Chondrocyte (in vitro differentiated cells): ENCODE data around the gene CCL4L2. TPM values are rescaled to one million over a fixed set of nuclear protein-coding genes. Genes with fewer than 3 reads are reported as not detected.
"Not testable (repeated sequence)": the region's sequence is repeated elsewhere in the genome, so short reads cannot be mapped to it uniquely, and the experiment has no call there.

Source experiments
- DNase-seq: peaks from one replicate; pipeline ENCODE4 v3.0.0; 2021; ENCODE audit warnings: mixed read lengths, low spot score
- H3K27ac Mint-ChIP-seq: one replicate; pipeline ENCODE4 v1.8.0; 2021; ENCODE audit warnings: mild to moderate bottlenecking, moderate library complexity, mixed read lengths; ENCODE audit not compliant: unreplicated experiment
- H3K27me3 Mint-ChIP-seq: 2 replicates; pipeline ENCODE4 v1.8.0; 2021; ENCODE audit warnings: low read depth, mixed read lengths
- H3K36me3 Mint-ChIP-seq: 2 replicates; pipeline ENCODE4 v1.8.0; 2021; ENCODE audit warnings: low read depth, mixed read lengths
- H3K4me1 Mint-ChIP-seq: 2 replicates; pipeline ENCODE4 v1.8.0; 2021; ENCODE audit warnings: low read depth, mild to moderate bottlenecking, mixed read lengths
- H3K4me3 Mint-ChIP-seq: one replicate; pipeline ENCODE4 v1.8.0; 2021; ENCODE audit warnings: mild to moderate bottlenecking, moderate library complexity, mixed read lengths; ENCODE audit not compliant: unreplicated experiment
- H3K9me3 Mint-ChIP-seq: 2 replicates; pipeline ENCODE4 v1.8.0; 2021; ENCODE audit warnings: low read depth, mixed read lengths
- total RNA-seq: library from RNA; stranded (reverse); gene quantifications from 3 replicates; pipeline ENCODE4 v1.2.1, GENCODE V29; 2021
- TF ChIP-seq, protein P1 (sequence below): fragments of 200-600 bp; sonication (generic); IDR thresholded peaks from 2 replicates; pipeline ENCODE4 v1.5.0; 2021; ENCODE audit warnings: antibody characterized with exemption, mild to moderate bottlenecking, moderate library complexity

CCL4L2 gene
- total RNA-seq, 1 donor from 2014 or later, result not detected

DNA sequence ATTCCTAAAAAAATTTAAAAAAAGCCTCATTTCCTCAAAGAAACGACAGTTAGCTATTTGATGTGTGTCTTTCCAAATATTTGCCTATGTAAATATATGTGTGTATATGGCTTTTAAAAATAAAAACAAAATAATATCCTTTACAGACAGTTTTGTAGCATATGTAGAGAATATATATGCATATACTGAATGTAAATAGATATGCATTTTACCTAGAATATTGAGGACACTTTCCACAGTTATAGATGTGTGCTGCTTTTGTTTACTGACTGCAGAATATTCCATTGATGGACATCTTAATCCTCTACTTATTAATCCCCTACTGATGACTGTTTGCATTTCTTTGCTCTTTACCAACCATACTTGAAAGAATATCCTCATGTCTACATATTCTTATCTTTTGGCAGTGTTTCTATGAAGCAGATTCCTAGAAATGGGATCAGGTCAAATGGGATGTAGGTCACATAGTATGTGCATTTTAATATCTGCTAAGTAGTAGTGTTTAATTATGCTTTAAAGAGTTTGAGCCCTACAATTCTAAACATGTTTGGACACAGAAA lies 17.6 kb upstream of the CCL4L2 start:
- TF ChIP-seq, protein P1, sequence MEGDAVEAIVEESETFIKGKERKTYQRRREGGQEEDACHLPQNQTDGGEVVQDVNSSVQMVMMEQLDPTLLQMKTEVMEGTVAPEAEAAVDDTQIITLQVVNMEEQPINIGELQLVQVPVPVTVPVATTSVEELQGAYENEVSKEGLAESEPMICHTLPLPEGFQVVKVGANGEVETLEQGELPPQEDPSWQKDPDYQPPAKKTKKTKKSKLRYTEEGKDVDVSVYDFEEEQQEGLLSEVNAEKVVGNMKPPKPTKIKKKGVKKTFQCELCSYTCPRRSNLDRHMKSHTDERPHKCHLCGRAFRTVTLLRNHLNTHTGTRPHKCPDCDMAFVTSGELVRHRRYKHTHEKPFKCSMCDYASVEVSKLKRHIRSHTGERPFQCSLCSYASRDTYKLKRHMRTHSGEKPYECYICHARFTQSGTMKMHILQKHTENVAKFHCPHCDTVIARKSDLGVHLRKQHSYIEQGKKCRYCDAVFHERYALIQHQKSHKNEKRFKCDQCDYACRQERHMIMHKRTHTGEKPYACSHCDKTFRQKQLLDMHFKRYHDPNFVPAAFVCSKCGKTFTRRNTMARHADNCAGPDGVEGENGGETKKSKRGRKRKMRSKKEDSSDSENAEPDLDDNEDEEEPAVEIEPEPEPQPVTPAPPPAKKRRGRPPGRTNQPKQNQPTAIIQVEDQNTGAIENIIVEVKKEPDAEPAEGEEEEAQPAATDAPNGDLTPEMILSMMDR, result no peak
- H3K36me3 Mint-ChIP-seq, result no peaks in the 10 kb centered on the region
- no peaks in the 10 kb centered on the region for H3K9me3 Mint-ChIP-seq
- no peak for DNase-seq
- no peak overlapping the region for H3K4me3 Mint-ChIP-seq
- H3K27ac Mint-ChIP-seq, result no peak overlapping the region
- H3K4me1 Mint-ChIP-seq, result peaks cover 7% of the 10 kb centered on the region
- H3K27me3 Mint-ChIP-seq, result peaks cover 28% of the 10 kb centered on the region

DNA sequence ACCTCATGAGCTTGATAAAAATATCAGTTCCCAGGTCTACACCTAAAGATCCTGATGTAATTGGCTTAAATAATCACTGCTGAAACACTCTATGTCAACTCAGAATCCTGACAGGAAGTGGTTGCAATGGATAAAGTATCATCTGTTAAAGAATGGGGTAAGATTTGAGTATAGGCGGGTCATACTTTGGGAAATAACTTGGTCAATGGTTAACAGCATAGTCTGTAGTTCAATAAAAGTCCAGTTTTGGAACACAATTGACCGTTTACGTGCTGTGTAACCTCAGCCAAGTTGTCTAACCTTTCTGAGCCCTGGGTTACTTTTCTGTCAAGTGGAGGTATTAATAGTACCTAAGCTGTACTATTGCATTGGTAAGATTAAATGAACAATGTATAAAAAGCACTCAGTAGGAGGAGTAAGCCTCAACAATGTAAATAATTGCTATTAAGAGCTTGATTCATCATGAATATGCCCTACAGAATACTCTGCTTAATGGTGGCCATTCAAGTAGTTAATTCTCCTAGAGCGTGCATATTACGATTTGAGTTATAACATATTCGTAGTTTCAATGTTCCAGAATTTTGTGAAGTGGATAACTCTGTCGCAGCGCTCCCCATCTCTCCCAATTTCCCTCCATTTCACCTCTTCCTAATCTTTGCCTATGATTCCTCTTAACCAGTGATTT lies 16.6 kb upstream of the CCL4L2 start:
- H3K4me3 Mint-ChIP-seq, H3K4me1 Mint-ChIP-seq: not testable (repeated sequence)

DNA sequence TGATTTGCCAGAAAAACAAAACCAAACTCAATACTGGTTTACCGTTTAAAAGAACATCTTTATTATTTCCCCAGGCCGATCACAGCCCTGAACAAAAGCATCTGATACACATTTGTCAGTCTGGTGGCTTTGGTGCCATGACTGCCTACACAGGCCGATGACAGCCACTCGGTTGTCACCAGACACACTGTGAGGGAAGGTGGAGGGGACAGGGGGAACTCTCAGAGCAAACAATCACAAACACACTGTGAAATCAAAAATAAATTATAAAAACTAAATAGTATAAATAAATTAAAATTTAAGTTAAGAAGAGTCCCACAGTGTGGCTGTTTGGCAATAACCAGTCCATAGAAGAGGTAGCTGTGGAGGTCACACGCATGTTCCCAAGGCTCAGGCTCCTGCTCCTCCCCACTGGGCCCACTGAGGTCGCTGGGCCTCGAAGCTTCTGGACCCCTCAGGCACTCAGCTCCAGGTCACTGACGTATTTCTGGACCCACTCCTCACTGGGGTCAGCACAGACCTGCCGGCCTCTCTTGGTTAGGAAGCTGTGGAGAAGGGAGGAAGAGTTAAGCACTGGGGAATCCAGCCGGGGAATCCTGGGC lies 15.9 kb upstream of the CCL4L2 start:
- H3K4me1 Mint-ChIP-seq, DNase-seq, H3K4me3 Mint-ChIP-seq, H3K27ac Mint-ChIP-seq, H3K36me3 Mint-ChIP-seq, H3K9me3 Mint-ChIP-seq: not testable (repeated sequence)
- H3K27me3 Mint-ChIP-seq, result peaks cover 36% of the 10 kb centered on the region

More for the DNA sequence above, 16.6 kb upstream of the CCL4L2 start:
- H3K27me3 Mint-ChIP-seq, result peaks cover 35% of the 10 kb centered on the region
- not testable (repeated sequence) for H3K27ac Mint-ChIP-seq, H3K9me3 Mint-ChIP-seq, H3K36me3 Mint-ChIP-seq, DNase-seq

DNA sequence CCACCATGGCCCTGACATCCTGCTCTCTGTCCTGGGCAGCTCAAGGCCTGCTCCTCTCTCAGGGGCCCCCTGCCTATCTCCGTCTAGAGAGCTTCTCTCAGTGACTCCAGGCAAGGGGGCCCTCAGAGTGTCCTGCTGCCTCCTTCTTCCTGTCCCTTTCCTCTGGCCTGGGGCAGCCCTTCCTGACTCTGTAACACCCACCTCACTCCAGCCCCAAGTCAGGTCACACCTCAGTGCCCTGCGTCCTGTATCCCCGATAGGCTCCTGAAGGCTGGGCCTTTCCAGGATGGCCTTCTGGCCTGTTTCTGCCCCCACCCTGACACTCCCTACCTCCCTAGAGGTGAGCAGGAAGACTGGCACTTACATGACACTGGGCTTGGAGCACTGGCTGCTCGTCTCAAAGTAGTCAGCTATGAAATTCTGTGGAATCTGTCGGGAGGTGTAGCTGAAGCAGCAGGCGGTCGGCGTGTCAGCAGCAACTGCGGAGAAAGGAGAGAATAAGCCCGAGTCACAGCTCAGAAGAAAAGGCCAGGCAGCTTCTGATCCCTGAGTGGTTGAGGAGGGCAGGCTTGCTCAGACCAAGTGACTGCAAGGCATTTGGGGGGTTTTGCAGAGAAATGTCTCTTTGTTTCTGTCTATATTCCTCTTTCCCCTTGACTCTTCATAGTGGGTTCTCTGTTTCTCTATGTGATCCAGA lies 15.3 kb upstream of the CCL4L2 start:
- H3K36me3 Mint-ChIP-seq, result no peaks in the 10 kb centered on the region
- TF ChIP-seq, protein P1, result no peak
- H3K27me3 Mint-ChIP-seq, result peaks cover 41% of the 10 kb centered on the region
- DNase-seq, result no peak
- H3K4me3 Mint-ChIP-seq, result no peak overlapping the region
- H3K27ac Mint-ChIP-seq, result no peak overlapping the region
- no peaks in the 10 kb centered on the region for H3K9me3 Mint-ChIP-seq
- H3K4me1 Mint-ChIP-seq, result peaks cover 7% of the 10 kb centered on the region

DNA sequence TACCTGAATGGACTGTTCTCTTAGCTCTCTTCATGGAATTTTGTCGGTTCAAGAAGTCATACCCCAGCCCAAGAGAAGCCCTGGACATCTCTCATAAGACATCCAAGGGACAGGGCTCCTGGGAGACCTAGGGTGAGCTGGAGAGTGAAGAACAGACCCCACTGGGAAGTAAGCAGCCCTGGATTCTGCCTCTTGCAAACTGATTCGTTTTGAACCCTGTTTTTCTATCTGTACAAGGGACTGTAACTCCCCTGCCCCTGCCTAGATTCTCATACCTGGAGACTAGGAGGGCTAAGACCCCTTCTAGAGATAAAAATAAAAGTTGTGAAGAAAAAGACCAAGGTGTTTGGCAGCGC lies 14.8 kb upstream of the CCL4L2 start:
- TF ChIP-seq, protein P1, result no peak
- H3K4me3 Mint-ChIP-seq, result no peak overlapping the region

DNA sequence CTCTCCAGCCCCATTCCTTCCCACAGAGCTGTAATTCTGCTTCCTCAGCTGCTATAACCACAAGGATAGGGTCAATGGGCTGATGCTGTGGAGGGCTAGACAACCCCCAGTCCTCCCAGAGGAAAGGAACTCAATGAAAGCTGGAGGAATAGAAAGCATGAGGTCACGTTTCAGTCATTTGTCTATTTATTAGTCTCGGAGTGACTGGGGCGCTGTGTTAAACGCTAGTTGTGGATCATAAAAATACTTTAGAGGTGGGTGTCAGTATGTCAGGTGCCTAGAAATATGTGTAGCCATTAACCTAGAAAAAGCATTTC lies 13.5 kb upstream of the CCL4L2 start:
- no peak overlapping the region for H3K27ac Mint-ChIP-seq
- no peak for DNase-seq
- no peaks in the 10 kb centered on the region for H3K9me3 Mint-ChIP-seq
- peaks cover 39% of the 10 kb centered on the region for H3K27me3 Mint-ChIP-seq
- H3K4me1 Mint-ChIP-seq, result peaks cover 4% of the 10 kb centered on the region
- no peak overlapping the region for H3K4me3 Mint-ChIP-seq
- no peaks in the 10 kb centered on the region for H3K36me3 Mint-ChIP-seq
- TF ChIP-seq, protein P1, result no peak

More for the DNA sequence above, 14.8 kb upstream of the CCL4L2 start:
- no peaks in the 10 kb centered on the region for H3K36me3 Mint-ChIP-seq
- H3K27ac Mint-ChIP-seq, result no peak overlapping the region
- peaks cover 7% of the 10 kb centered on the region for H3K4me1 Mint-ChIP-seq
- no peaks in the 10 kb centered on the region for H3K9me3 Mint-ChIP-seq
- no peak for DNase-seq
- peaks cover 41% of the 10 kb centered on the region for H3K27me3 Mint-ChIP-seq
